HepG2 (cell line): ENCODE data around the gene UNG. TPM values are rescaled to one million over a fixed set of nuclear protein-coding genes. Genes with fewer than 3 reads are reported as not detected.
A peak's percentile ranks its signal among the peaks of the same experiment; 100 is the strongest.

Source experiments
- ASH2L ChIP-seq: fragments of 300-600, 200-600 bp; sonication (generic); IDR thresholded peaks from 2 replicates; pipeline ENCODE4 v1.7.0; 2017; ENCODE audit warnings: low read depth, mild to moderate bottlenecking, moderate library complexity, mixed read lengths, low read length; ENCODE audit not compliant: insufficient read length
- FUBP1 ChIP-seq: sonication (generic); formaldehyde crosslinking; IDR thresholded peaks from 2 replicates; pipeline ENCODE4 v1.5.1; 2020; ENCODE audit warnings: missing genetic modification reagents, mild to moderate bottlenecking, borderline replicate concordance
- KLF13 ChIP-seq: sonication (generic); formaldehyde crosslinking; IDR thresholded peaks from 2 replicates; pipeline ENCODE4 v1.4.0; 2020; ENCODE audit warnings: mild to moderate bottlenecking, missing genetic modification reagents
- MYC ChIP-seq: sonication (generic); formaldehyde crosslinking; IDR thresholded peaks from 2 replicates; pipeline ENCODE4 v1.9.0; 2021; ENCODE audit warnings: missing genetic modification reagents, borderline replicate concordance
- NFE2 ChIP-seq: sonication (generic); formaldehyde crosslinking; IDR thresholded peaks from 2 replicates; pipeline ENCODE4 v1.4.0; 2020; ENCODE audit warnings: missing genetic modification reagents
- NFYC ChIP-seq: IDR thresholded peaks from 2 replicates; pipeline ENCODE4 v1.6.1; 2016; ENCODE audit warnings: missing genetic modification reagents, missing compliant biosample characterization
- SALL1 ChIP-seq: sonication (generic); formaldehyde crosslinking; IDR thresholded peaks from 2 replicates; pipeline ENCODE4 v1.8.0; 2022; ENCODE audit warnings: mild to moderate bottlenecking, missing genetic modification reagents
- SOX5 ChIP-seq: IDR thresholded peaks from 2 replicates; pipeline ENCODE4 v1.6.1; 2016; ENCODE audit warnings: borderline replicate concordance
- THRA ChIP-seq: sonication (generic); formaldehyde crosslinking; IDR thresholded peaks from 2 replicates; pipeline ENCODE4 v1.4.0; 2020; ENCODE audit warnings: missing genetic modification reagents, borderline replicate concordance
- ZBED4 ChIP-seq: sonication (generic); formaldehyde crosslinking; IDR thresholded peaks from 2 replicates; pipeline ENCODE4 v1.4.0; 2020; ENCODE audit warnings: missing genetic modification reagents, borderline replicate concordance
- ZBTB1 ChIP-seq: sonication (generic); formaldehyde crosslinking; IDR thresholded peaks from 2 replicates; pipeline ENCODE4 v1.4.0; 2020; ENCODE audit warnings: missing genetic modification reagents, borderline replicate concordance
- ZBTB10 ChIP-seq: sonication (generic); formaldehyde crosslinking; IDR thresholded peaks from 2 replicates; pipeline ENCODE4 v1.4.0; 2020; ENCODE audit warnings: missing genetic modification reagents, borderline replicate concordance
- ZBTB46 ChIP-seq: sonication (generic); formaldehyde crosslinking; IDR thresholded peaks from 2 replicates; pipeline ENCODE4 v1.4.0; 2020; ENCODE audit warnings: mild to moderate bottlenecking, missing genetic modification reagents, borderline replicate concordance
- ZFP1 ChIP-seq: IDR thresholded peaks from 2 replicates; pipeline ENCODE4 v1.6.1; 2016
- ZNF17 ChIP-seq: sonication (generic); formaldehyde crosslinking; IDR thresholded peaks from 2 replicates; pipeline ENCODE4 v1.5.0; 2020; ENCODE audit warnings: mild to moderate bottlenecking, missing genetic modification reagents
- ZNF431 ChIP-seq: sonication (generic); formaldehyde crosslinking; IDR thresholded peaks from 2 replicates; pipeline ENCODE4 v1.9.0; 2022; ENCODE audit warnings: missing genetic modification reagents, low read depth, mild to moderate bottlenecking, borderline replicate concordance
- ZNF563 ChIP-seq: sonication (generic); formaldehyde crosslinking; IDR thresholded peaks from 2 replicates; pipeline ENCODE4 v1.8.0; 2022; ENCODE audit warnings: mild to moderate bottlenecking, moderate library complexity, missing genetic modification reagents
- ZNF850 ChIP-seq: sonication (generic); formaldehyde crosslinking; conservative IDR thresholded peaks from 2 replicates; pipeline ENCODE4 v1.9.0; 2021; ENCODE audit warnings: mild to moderate bottlenecking, missing genetic modification reagents
- polyA plus RNA-seq, 8 experiments: library from polyadenylated mRNA; depleted of rRNA in 3 of 8; stranded (reverse) in 7 of 8; unstranded in 1 of 8; fragments of >200 nt; fragmentation: Illumina TruSeq in 4 of 8; extraction: Trizol in 4 of 8; gene quantifications; 2 replicates each; pipeline versions ENCODE4 v1.2.1 to v1.2.3, GENCODE V29; 2011 to 2016; ENCODE audit warnings: low read depth in 4 of 8, missing spikeins in 1 of 8, mixed read lengths in 1 of 8; ENCODE audit not compliant: insufficient read depth in 1 of 8
- total RNA-seq, 5 experiments: library from RNA; depleted of rRNA; stranded (reverse); fragments of >200 nt; fragmentation: Illumina TruSeq; extraction: Trizol; gene quantifications; 2 replicates each; pipeline ENCODE4 v1.2.3, GENCODE V29; 2016; ENCODE audit warnings: low read depth in 1 of 5

Gene UNG
- total and polyA plus RNA-seq, 2 of the 13 experiments (the other 11 are each of a cell fraction or from before 2014, with no cell fraction given) = 23.3 to 114 TPM

GRCh38 chr12:109110988-109111495, 13.6 kb downstream of the UNG start (continued):
- TF ChIP-seq FUBP1 (no peak), KLF13 (CRISPR knock-in tag) (no peak), ZNF850 (CRISPR knock-in tag) (no peak), SOX5 (peak; percentile 42; the same call in 1 of the 2 replicates), SALL1 (CRISPR knock-in tag) (peak; percentile 62), ZNF563 (CRISPR knock-in tag) (0 out of 2 replicates have a peak, but pooled peaks have one; percentile 50), ZBTB10 (CRISPR knock-in tag) (peak; percentile 71; the same call in 1 of the 2 replicates), ZNF431 (no peak), NFE2 (CRISPR knock-in tag) (no peak), NFYC (no peak), ZBTB46 (CRISPR knock-in tag) (no peak), ZBTB1 (no peak), ZFP1 (CRISPR knock-in tag) (peak; percentile 46; the same call in 1 of the 2 replicates), ASH2L (peak; percentile 69), MYC (CRISPR knock-in tag) (peak; percentile 55; the same call in 1 of the 2 replicates), ZBED4 (CRISPR knock-in tag) (no peak), ZNF17 (CRISPR knock-in tag) (no peak), THRA (CRISPR knock-in tag) (no peak)
